ENCODE results near the gene BICD1.

BICD1 gene

DNA sequence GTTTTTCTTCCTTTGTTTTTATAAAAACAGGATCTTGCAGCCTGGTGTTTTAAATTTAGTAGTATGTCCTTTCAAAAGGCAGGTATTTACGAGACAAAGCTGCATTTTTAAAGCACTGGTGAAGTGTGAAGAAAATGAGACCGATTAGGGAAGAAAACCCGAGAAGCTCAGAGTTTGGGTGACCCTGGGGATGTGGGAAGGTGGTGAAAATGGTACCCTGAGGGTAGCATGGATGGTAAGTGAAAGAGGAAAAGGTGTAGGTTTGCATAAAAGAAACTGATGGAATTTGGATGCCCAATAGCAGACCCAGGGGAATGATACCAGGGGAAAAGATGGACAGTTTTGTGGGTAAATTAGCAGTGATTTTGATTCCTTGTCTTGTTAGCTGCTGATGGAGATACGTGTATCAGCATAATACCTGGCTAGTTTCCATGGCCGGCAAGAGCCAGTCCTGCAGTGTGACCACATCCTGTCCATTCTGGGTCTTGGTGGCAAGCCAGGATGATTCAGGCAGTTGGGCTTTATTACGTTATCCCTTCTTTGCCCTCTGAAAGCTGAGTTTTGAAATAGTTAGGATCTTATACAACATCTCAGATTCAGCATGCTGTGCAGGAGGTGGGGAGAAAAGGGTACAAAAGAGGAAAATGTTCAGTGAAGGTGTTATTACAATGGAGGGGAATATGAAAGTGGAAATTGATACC is 8.9 kb downstream of the BICD1 start:
- H3K79me2 ChIP-seq (ENCODE audit: insufficient read depth, low read depth), result peaks cover 7% of the 10 kb centered on the region; the same call in 1 of the 2 replicates
- no peak overlapping the region for H2AFZ ChIP-seq (ENCODE audit: low read depth)

GRCh38 chr12:32116897-32117296 is 10.2 kb downstream of the BICD1 start:
- Histone ChIP-seq H2AFZ (ENCODE audit: low read depth) (no peak overlapping the region), H3K27me3 (ENCODE audit: insufficient read depth, low read depth) (no peaks in the 10 kb centered on the region), H3K36me3 (ENCODE audit: insufficient read depth) (no peaks in the 10 kb centered on the region), H4K20me1 (ENCODE audit: insufficient read depth) (no peaks in the 10 kb centered on the region), H3K27ac (no peak overlapping the region), H3K4me1 (ENCODE audit: low read depth, poor library complexity, severe bottlenecking) (peaks cover 58% of the 10 kb centered on the region), H3K4me2 (no peak overlapping the region), H3K4me3 (IDR thresholded peaks at IDR 0.05; ENCODE audit: insufficient read depth, low read depth, low read length) (no peak overlapping the region), H3K79me2 (ENCODE audit: insufficient read depth, low read depth) (peaks cover 6% of the 10 kb centered on the region; the same call in 1 of the 2 replicates), H3K9ac (no peak overlapping the region)
- TF ChIP-seq CTCF (conservative IDR thresholded peaks at IDR 0.05; ENCODE audit: low read depth, low read length), result no peak

More for the DNA sequence above, 8.9 kb downstream of the BICD1 start:
- Histone ChIP-seq H3K27me3 (ENCODE audit: insufficient read depth, low read depth) (no peaks in the 10 kb centered on the region), H3K4me3 (IDR thresholded peaks at IDR 0.05; ENCODE audit: insufficient read depth, low read depth, low read length) (no peak overlapping the region), H3K27ac (peak overlapping the region; percentile 38), H3K36me3 (ENCODE audit: insufficient read depth) (no peaks in the 10 kb centered on the region), H3K4me2 (peak overlapping the region; percentile 68), H3K9ac (no peak overlapping the region), H3K4me1 (ENCODE audit: low read depth, poor library complexity, severe bottlenecking) (peaks cover 60% of the 10 kb centered on the region), H4K20me1 (ENCODE audit: insufficient read depth) (no peaks in the 10 kb centered on the region)
- no peak for TF ChIP-seq CTCF (conservative IDR thresholded peaks at IDR 0.05; ENCODE audit: low read depth, low read length)

DNA sequence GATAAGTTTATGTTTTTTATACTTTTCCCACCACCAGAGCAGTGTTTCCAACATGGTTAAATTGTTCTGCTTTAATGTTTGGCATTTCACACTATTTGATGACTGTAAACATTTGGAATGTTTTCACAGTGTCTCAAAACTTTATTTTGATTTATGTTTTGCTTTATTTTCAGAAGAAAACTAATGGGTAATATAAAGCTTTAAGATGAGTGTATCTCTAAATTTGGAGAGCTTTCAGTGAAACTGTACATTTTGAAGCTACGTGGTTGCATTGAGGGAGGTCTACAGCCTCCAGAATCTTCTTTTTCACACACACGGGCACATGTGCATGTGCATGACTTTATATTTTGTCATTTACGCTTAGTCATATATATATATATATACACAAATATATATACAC is 10.7 kb downstream of the BICD1 start:
- Histone ChIP-seq H3K27me3 (ENCODE audit: insufficient read depth, low read depth) (no peaks in the 10 kb centered on the region), H3K79me2 (ENCODE audit: insufficient read depth, low read depth) (peaks cover 3% of the 10 kb centered on the region; the same call in 1 of the 2 replicates), H3K4me2 (no peak overlapping the region), H3K27ac (no peak overlapping the region), H3K4me3 (IDR thresholded peaks at IDR 0.05; ENCODE audit: insufficient read depth, low read depth, low read length) (no peak overlapping the region), H3K9ac (no peak overlapping the region), H4K20me1 (ENCODE audit: insufficient read depth) (no peaks in the 10 kb centered on the region), H3K36me3 (ENCODE audit: insufficient read depth) (no peaks in the 10 kb centered on the region), H2AFZ (ENCODE audit: low read depth) (no peak overlapping the region), H3K4me1 (ENCODE audit: low read depth, poor library complexity, severe bottlenecking) (peaks cover 58% of the 10 kb centered on the region)
- no peak for TF ChIP-seq CTCF (conservative IDR thresholded peaks at IDR 0.05; ENCODE audit: low read depth, low read length)

DNA sequence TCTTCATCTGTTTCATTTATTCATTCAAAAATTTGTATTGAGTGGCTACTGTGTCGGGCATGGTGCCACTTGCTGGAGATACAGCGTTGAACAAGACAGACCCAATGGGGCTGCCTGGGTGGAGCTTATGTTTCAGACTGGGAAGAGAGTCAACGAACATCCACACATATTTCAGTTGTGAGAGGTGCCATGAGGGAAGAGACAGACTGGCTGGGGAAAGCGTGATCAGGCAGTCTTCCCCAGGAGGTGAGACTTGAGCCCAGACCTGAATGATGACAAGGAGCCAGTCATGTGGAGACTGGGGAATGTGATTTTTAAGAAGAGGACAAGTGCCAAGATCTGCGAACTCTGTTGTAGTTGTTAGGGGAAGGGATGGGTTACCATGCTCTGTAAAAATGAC is 12.2 kb downstream of the BICD1 start:
- Histone ChIP-seq H3K4me2 (no peak overlapping the region), H3K79me2 (ENCODE audit: insufficient read depth, low read depth) (peaks cover 3% of the 10 kb centered on the region; the same call in 1 of the 2 replicates), H4K20me1 (ENCODE audit: insufficient read depth) (no peaks in the 10 kb centered on the region), H3K4me1 (ENCODE audit: low read depth, poor library complexity, severe bottlenecking) (peaks cover 54% of the 10 kb centered on the region), H3K9ac (no peak overlapping the region), H3K4me3 (IDR thresholded peaks at IDR 0.05; ENCODE audit: insufficient read depth, low read depth, low read length) (no peak overlapping the region), H2AFZ (ENCODE audit: low read depth) (no peak overlapping the region), H3K36me3 (ENCODE audit: insufficient read depth) (no peaks in the 10 kb centered on the region), H3K27me3 (ENCODE audit: insufficient read depth, low read depth) (no peaks in the 10 kb centered on the region), H3K27ac (no peak overlapping the region)
- no peak for TF ChIP-seq CTCF (conservative IDR thresholded peaks at IDR 0.05; ENCODE audit: low read depth, low read length)

Data from KMS-11 (cell line).